Measurements from ENCODE around the gene RNLS.

The RNLS gene

DNA sequence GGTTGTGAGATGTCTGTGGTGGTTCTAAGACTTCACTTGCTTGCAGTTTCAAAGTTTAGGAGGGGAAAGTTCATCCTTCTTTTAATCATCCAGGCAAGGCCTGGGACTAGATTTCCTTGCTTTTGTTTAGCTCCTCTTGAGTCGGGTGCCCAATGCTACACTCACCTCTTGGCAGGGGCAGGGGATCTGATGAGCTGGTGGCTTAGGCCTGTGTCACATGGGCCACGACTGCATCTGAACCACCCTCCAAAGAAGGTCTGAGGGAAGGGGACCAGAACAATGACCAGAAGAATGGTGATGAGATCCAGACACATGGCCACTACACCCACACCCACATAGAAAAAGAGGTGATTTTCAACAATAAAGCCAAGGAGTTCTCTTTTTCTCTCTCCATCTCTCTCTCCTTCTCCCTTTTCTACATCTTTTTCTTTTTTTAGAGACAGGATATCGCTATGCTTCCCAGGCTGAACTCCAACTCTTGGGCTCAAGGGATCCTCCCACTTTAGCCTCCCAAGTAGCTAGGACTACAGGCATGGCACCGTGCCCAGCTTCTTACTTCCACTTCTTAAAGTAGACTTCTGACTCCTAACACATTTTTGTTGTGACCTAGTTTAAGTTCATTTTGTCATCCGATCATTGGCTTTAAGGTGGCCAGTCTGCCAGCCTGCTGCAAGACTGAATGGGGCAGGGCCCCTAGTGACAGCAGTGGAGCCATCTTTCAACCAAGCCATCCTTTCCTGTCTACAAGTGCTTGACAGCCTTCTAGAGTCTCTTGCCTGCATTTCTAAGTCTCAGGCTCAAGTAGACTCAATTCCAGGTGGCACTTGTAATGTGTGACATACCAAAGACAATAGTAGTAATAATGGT is 350.9 kb downstream of the RNLS start:
- no peak for DNase-seq (ENCODE audit: low spot score)

DNA sequence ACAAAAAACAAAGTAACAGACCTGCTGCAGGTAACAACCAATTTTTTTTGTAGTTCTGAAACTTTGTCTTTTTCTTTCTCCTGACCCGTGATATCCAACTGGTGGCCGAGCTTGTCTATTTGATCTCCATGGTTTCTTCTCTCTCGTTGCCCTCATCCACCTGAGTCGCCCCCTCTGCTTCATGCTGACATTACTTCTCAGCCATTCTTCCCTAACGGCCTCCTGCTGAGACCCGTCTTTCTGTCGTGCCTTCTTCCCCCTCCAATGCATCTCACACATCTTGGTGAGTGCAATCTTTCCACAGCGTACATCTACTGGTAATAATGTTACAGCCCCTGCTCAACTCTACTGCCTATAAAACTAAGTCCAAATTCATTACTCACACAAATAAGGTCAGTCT is 352.9 kb downstream of the RNLS start:
- no peak for DNase-seq (ENCODE audit: low spot score)

DNA sequence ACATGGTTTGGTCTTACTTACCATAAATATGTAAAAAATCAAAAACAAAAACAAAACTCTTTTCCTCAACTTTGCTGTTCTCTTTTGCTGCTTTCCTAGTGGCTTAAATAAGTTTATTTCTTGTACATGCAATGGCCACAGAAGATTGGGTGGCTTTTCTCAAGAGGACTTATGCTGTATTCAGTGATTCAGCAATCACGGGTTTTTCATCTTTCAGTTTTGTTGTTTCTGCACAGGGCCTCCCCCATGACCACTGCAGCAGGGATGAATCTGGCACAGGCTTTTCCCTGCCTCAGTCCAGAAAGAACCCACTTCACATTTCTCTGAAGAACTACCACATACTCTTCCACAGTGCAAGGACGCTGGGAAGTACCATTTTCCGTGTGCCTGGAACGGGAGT is 355.0 kb downstream of the RNLS start:
- DNase-seq (ENCODE audit: low spot score) = no peak

DNA sequence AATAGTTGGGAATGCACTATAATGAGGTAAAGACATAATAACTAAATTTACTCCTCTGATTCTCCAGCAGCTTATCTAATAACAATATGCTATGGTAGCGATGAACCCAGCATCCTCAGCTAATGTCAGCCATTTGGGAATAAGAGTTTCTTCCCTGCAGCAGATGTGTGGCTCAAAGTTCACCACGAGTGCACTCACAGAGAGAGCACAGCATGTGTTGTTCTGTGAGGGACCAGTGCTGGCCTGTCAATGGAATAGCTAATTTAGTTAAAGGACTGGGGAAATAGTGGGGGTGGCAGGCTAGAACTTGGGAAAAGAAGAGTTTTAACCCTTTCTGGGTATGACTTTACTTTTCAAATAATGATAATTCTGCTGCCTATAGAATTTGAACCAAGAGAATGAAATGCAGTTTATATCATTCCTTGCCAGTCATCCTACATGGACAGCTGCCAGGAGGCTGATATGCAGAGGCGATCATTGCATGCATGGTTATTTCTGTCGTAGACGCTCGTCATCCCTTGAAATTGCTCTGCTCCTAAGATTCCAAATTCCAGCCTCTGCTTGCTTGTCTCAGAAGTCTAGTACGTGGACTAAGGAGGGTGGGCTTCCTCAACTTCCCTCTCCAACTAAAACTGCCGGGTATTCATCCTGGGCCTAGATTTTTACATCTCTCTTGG is 355.6 kb downstream of the RNLS start:
- DNase-seq (ENCODE audit: low spot score) = no peak

DNA sequence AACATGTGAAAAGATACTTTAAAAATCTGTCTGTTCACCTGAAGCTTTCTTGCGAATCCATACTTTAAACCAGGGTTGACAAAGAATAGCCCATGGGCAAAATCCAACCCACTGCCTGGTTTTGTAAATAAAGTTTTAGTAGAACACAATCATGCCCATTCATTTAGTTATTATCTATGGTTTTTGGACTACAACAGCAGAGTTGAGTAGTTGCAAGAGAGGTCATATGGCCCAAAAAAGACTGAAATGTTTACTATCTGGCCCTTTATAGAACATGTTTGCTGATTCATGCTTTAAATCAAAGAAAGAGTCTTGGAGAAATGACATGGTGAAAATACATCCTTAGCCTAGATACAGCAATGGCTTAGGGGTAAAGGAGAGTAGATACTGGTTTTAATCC is 356.2 kb downstream of the RNLS start:
- DNase-seq (ENCODE audit: low spot score) = no peak

DNA sequence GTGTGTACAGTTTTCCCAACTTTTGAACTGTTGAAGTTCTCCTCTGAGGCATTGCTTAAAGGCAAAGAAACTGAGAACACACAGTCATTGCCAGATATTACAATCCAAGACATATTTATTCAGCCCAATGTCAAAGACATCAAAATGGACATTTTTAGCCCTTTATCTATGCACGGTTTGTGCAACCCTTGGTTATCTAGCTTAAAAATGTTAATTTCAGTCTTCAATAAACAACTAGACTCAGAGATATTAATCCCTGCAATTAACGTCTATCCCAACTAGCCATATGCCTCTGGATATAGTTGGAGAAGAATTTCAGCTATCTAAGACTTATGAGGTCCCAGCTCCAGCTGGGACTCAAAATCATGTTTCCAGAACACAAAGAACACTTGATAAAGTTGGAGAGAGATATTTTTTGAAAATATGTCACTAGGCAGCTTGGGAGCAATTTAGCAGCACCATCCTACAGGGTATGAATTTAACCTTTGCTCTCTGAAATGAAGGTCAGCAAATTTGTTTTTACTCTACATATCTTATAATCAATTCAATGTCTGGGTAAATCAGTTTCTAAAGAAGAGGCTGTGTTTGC is 357.0 kb downstream of the RNLS start:
- no peak for DNase-seq (ENCODE audit: low spot score)

Measured in CD4-positive, alpha-beta T cell treated with Interleukin-2 at 100 ng/mL for 4 hours (primary cell).